IPS-15b (cell line): Measurements from ENCODE around the gene CECR2.

Experiments used
- H3K27me3 ChIP-seq: one replicate; pipeline ENCODE4 v1.6.1; 2013; ENCODE audit warnings: low read length; ENCODE audit not compliant: control insufficient read depth, insufficient read depth
- H3K36me3 ChIP-seq: one replicate; pipeline ENCODE4 v1.6.1; 2013; ENCODE audit warnings: low read length; ENCODE audit not compliant: control insufficient read depth, insufficient read depth
- H3K4me1 ChIP-seq: one replicate; pipeline ENCODE4 v1.6.1; 2013; ENCODE audit warnings: mild to moderate bottlenecking, low read length; ENCODE audit not compliant: control insufficient read depth, insufficient read depth
- H3K4me3 ChIP-seq: one replicate; pipeline ENCODE4 v1.5.1; 2013; ENCODE audit warnings: low read depth, low read length
- H3K9ac ChIP-seq: one replicate; pipeline ENCODE4 v1.6.1; 2013; ENCODE audit warnings: low read depth, mild to moderate bottlenecking, low read length
- H3K9me3 ChIP-seq: one replicate; pipeline ENCODE4 v1.6.1; 2013; ENCODE audit warnings: mild to moderate bottlenecking, low read length; ENCODE audit not compliant: control insufficient read depth, insufficient read depth

CECR2 gene

DNA sequence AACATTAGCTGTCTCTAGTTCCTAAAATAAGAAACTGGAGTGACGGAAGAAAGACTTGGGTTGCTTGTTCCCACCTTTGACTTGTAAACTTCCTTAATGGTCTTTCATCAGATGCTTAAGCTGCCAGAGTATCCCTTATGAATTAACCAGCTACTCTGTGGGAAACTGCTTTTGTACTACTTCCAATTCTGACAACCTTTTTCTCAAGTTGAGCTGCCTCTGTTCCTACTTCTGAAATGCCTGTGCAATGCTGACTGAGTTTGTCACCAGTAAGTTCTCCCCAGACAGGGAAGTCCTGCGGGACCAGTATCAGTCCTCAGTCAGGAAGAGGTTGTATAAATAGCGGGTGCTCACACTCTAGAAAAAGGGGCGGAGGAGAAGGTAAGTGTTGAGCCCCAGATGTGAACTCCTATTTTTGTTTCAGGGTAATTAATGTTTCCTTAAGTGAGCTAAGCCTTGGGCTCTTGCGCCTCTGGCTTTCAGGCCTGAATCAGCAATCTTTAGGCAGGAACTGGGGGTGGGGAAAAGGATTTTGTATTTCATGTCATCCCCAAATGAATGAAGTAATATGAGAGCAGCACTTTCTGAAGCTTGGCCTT lies 67.2 kb downstream of the CECR2 start:
- H3K4me3 ChIP-seq, result peak overlapping the region; percentile 15

GRCh38 chr22:17436981-17437412 lies 67.7 kb downstream of the CECR2 start:
- Histone ChIP-seq H3K4me1 (peaks cover 39% of the 10 kb centered on the region), H3K4me3 (peak overlapping the region; percentile 4), H3K36me3 (no peaks in the 10 kb centered on the region), H3K27me3 (no peaks in the 10 kb centered on the region), H3K9me3 (no peaks in the 10 kb centered on the region), H3K9ac (no peak overlapping the region)

More for the DNA sequence above, 67.2 kb downstream of the CECR2 start:
- Histone ChIP-seq H3K27me3 (no peaks in the 10 kb centered on the region), H3K4me1 (peaks cover 39% of the 10 kb centered on the region), H3K9me3 (no peaks in the 10 kb centered on the region), H3K36me3 (no peaks in the 10 kb centered on the region), H3K9ac (no peak overlapping the region)

GRCh38 chr22:17438026-17438425 lies 68.8 kb downstream of the CECR2 start:
- no peaks in the 10 kb centered on the region for H3K27me3 ChIP-seq
- H3K36me3 ChIP-seq, result no peaks in the 10 kb centered on the region
- peaks cover 38% of the 10 kb centered on the region for H3K4me1 ChIP-seq
- H3K9me3 ChIP-seq, result no peaks in the 10 kb centered on the region
- H3K4me3 ChIP-seq, result no peak overlapping the region
- no peak overlapping the region for H3K9ac ChIP-seq

GRCh38 chr22:17441326-17441725 lies 72.1 kb downstream of the CECR2 start:
- Histone ChIP-seq H3K36me3 (no peaks in the 10 kb centered on the region), H3K9ac (no peak overlapping the region), H3K27me3 (no peaks in the 10 kb centered on the region), H3K4me1 (peaks cover 28% of the 10 kb centered on the region), H3K9me3 (no peaks in the 10 kb centered on the region), H3K4me3 (no peak overlapping the region)

GRCh38 chr22:17443405-17444203 lies 74.3 kb downstream of the CECR2 start:
- peak overlapping the region; percentile 9 for H3K9ac ChIP-seq
- peaks cover 12% of the 10 kb centered on the region for H3K4me1 ChIP-seq
- H3K27me3 ChIP-seq, result no peaks in the 10 kb centered on the region
- H3K36me3 ChIP-seq, result no peaks in the 10 kb centered on the region
- H3K4me3 ChIP-seq, result no peak overlapping the region
- H3K9me3 ChIP-seq, result no peaks in the 10 kb centered on the region

DNA sequence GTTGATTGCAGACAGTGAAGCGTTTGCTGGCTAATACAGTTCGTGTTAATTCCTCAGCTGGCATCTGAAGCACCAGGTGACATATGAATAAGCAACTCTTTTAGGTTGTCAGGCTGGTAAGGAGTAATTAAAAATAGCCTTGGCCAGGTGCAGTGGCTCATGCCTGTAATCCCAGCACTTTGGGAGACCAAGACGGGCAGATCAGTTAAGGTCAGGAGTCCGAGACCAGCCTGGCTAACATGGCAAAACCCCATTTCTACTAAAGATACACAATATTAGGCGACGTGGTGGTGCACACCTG lies 74.9 kb downstream of the CECR2 start:
- Histone ChIP-seq H3K4me1 (peaks cover 12% of the 10 kb centered on the region), H3K9me3 (no peaks in the 10 kb centered on the region), H3K4me3 (no peak overlapping the region), H3K36me3 (no peaks in the 10 kb centered on the region), H3K27me3 (no peaks in the 10 kb centered on the region), H3K9ac (no peak overlapping the region)

- no peak overlapping the region for H3K9ac ChIP-seq
- no peak overlapping the region for H3K4me3 ChIP-seq
- no peaks in the 10 kb centered on the region for H3K9me3 ChIP-seq
- H3K36me3 ChIP-seq, result no peaks in the 10 kb centered on the region
- H3K4me1 ChIP-seq, result peaks cover 12% of the 10 kb centered on the region
- H3K27me3 ChIP-seq, result no peaks in the 10 kb centered on the region
Observed at GRCh38 chr22:17446698-17447097, 77.4 kb downstream of the CECR2 start.

GRCh38 chr22:17451316-17451715 lies 82.1 kb downstream of the CECR2 start:
- H3K9me3 ChIP-seq, result no peaks in the 10 kb centered on the region
- H3K9ac ChIP-seq, result no peak overlapping the region

GRCh38 chr22:17460895-17461294 lies 91.6 kb downstream of the CECR2 start:
- H3K36me3 ChIP-seq, result no peaks in the 10 kb centered on the region
- no peak overlapping the region for H3K9ac ChIP-seq
- H3K27me3 ChIP-seq, result no peaks in the 10 kb centered on the region
- H3K4me1 ChIP-seq, result peaks cover 12% of the 10 kb centered on the region
- no peak overlapping the region for H3K4me3 ChIP-seq
- H3K9me3 ChIP-seq, result no peaks in the 10 kb centered on the region

More at GRCh38 chr22:17451316-17451715, 82.1 kb downstream of the CECR2 start:
- Histone ChIP-seq H3K27me3 (no peaks in the 10 kb centered on the region), H3K4me3 (no peak overlapping the region), H3K4me1 (no peaks in the 10 kb centered on the region), H3K36me3 (no peaks in the 10 kb centered on the region)

- no peaks in the 10 kb centered on the region for H3K9me3 ChIP-seq
- H3K4me1 ChIP-seq, result peaks cover 34% of the 10 kb centered on the region
- H3K36me3 ChIP-seq, result no peaks in the 10 kb centered on the region
- H3K4me3 ChIP-seq, result no peak overlapping the region
- no peaks in the 10 kb centered on the region for H3K27me3 ChIP-seq
- no peak overlapping the region for H3K9ac ChIP-seq
Observed at GRCh38 chr22:17470880-17471500, 101.7 kb downstream of the CECR2 start.

DNA sequence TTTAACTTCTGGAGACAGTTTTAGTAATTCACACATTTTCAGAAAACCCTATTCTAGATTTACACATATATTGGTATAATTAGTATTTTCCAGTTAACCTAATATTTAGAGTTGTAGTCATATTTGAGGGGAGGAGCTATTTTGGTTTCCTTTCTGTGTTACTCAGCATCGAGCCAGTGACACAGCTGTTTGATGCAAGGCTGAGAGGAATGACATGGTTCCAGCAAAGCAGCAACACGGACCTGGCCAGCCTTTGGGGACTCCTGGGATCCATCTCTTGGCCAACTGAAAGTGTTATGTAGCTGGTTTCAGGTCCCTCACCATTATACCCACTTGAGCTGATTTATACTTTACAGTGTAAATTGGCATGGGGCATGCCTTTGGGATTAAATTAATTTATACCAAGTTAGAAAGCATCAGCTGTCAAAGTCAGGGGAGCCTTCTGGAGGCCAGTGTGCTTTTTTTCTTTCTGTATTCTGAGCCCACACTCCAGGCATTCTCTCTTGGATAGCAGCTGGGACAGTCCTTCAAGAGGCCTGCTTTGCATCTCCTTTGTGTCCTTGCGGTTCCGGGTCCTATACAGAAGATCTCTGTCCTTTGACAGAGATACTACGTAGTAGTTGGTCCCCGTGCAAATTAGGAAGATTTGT lies 102.8 kb downstream of the CECR2 start:
- Histone ChIP-seq H3K4me1 (peaks cover 43% of the 10 kb centered on the region), H3K27me3 (no peaks in the 10 kb centered on the region), H3K4me3 (no peak overlapping the region), H3K36me3 (no peaks in the 10 kb centered on the region), H3K9ac (no peak overlapping the region), H3K9me3 (no peaks in the 10 kb centered on the region)
